HEK293T (cell line): Measurements from ENCODE around the gene FOLR3.
"Not testable (repeated sequence)": the region's sequence is repeated elsewhere in the genome, so short reads cannot be mapped to it uniquely, and the experiment has no call there.

ENCODE experiments used
- ARNT ChIP-seq: fragments of 450-650 bp; IDR thresholded peaks from 2 replicates; pipeline ENCODE4 v1.6.1; 2017; ENCODE audit warnings: mild to moderate bottlenecking
- BHLHE40 ChIP-seq: fragments of 450-650 bp; IDR thresholded peaks from 2 replicates; pipeline ENCODE4 v1.6.1; 2016; ENCODE audit warnings: mild to moderate bottlenecking, moderate library complexity, borderline replicate concordance
- CTBP1 ChIP-seq: fragments of 450-650 bp; IDR thresholded peaks from 2 replicates; pipeline ENCODE4 v1.6.1; 2016; ENCODE audit warnings: borderline replicate concordance
- ELF4 ChIP-seq: fragments of 450-650 bp; IDR thresholded peaks from 2 replicates; pipeline ENCODE4 v1.6.1; 2017; ENCODE audit warnings: antibody characterized with exemption
- FOXK2 ChIP-seq: fragments of 450-650 bp; IDR thresholded peaks from 2 replicates; pipeline ENCODE4 v1.6.1; 2016; ENCODE audit warnings: mild to moderate bottlenecking
- FOXM1 ChIP-seq: fragments of 450-650 bp; IDR thresholded peaks from 2 replicates; pipeline ENCODE4 v1.6.1; 2017; ENCODE audit warnings: mild to moderate bottlenecking, borderline replicate concordance
- LEF1 ChIP-seq: fragments of 450-650 bp; IDR thresholded peaks from 2 replicates; pipeline ENCODE4 v1.6.1; 2017; ENCODE audit warnings: mild to moderate bottlenecking, borderline replicate concordance
- SP1 ChIP-seq: fragments of 450-650 bp; IDR thresholded peaks from 2 replicates; pipeline ENCODE4 v1.6.1; 2017
- SUZ12 ChIP-seq: fragments of 450-650 bp; IDR thresholded peaks from 2 replicates; pipeline ENCODE4 v1.6.1; 2016; ENCODE audit warnings: mild to moderate bottlenecking
- TARDBP ChIP-seq: fragments of 450-650 bp; IDR thresholded peaks from 2 replicates; pipeline ENCODE4 v1.6.1; 2016
- ZNF384 ChIP-seq: fragments of 450-650 bp; IDR thresholded peaks from 2 replicates; pipeline ENCODE4 v1.6.1; 2016
- TF ChIP-seq, protein P1 (sequence below): fragments of 450-650 bp; IDR thresholded peaks from 2 replicates; pipeline ENCODE4 v1.6.1; 2016

DNA sequence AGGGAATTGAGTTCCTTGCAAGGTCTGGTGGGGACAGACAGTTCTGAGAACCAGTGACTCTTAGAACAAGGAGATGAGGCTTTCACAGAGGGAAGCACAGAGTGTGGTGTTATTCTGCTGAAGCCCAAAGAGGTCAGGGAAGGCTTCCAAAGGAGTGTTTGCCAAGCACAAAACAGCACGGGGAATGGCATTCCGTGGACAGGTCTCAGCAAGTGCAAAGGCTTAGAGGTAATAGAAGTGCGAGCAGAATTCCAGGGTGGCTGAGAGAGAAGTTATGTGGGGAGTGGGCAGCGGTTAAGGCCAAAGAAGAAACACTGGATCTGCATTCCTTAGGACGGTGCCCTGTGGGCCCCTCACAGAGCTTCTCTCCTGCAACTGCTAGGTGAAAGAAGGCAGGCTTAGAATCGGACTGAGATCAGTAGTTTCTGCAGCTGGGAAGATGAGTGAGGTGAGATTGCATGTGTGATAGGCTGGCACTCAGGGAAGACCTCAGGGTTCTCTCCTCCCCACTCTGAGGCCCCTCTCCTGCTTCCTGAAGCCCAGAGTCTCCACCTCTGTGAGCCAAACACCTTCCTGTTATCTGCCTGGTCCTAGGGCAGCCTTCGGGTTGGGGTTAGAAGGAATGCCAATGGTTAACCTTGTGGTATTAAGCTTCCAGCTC, 45.5 kb downstream of the FOLR3 start:
- TF ChIP-seq ZNF384, FOXK2, SUZ12, BHLHE40, ARNT, ELF4, TARDBP, FOXM1, SP1, LEF1, CTBP1: not testable (repeated sequence)
- TF ChIP-seq, protein P1, sequence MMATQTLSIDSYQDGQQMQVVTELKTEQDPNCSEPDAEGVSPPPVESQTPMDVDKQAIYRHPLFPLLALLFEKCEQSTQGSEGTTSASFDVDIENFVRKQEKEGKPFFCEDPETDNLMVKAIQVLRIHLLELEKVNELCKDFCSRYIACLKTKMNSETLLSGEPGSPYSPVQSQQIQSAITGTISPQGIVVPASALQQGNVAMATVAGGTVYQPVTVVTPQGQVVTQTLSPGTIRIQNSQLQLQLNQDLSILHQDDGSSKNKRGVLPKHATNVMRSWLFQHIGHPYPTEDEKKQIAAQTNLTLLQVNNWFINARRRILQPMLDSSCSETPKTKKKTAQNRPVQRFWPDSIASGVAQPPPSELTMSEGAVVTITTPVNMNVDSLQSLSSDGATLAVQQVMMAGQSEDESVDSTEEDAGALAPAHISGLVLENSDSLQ, result not testable (repeated sequence)
